ENCODE data around the gene WDR64.

WDR64 gene

GRCh38 chr1:241810769-241811405 is 158.8 kb downstream of the WDR64 start:
- H3K9ac ChIP-seq (ENCODE audit: low read length in 5 of 5): no peak overlapping the region
- no peaks in the 10 kb centered on the region for H3K36me3 ChIP-seq (ENCODE audit: control insufficient read depth in 5 of 5, insufficient read depth in 5 of 5, low read length in 5 of 5)
- H3K9me3 ChIP-seq (ENCODE audit: control insufficient read depth in 5 of 5, low read length in 5 of 5): no peaks in the 10 kb centered on the region
- no peak overlapping the region for H3K27ac ChIP-seq (ENCODE audit: low read depth, low read length)
- no peaks in the 10 kb centered on the region for H3K4me1 ChIP-seq (ENCODE audit: control insufficient read depth in 5 of 5, insufficient read depth in 5 of 5, low read length in 5 of 5)
- H3K4me3 ChIP-seq (ENCODE audit: low read depth in 1 of 5, low read length in 5 of 5): no peak overlapping the region
- H3K27me3 ChIP-seq (ENCODE audit: control insufficient read depth in 5 of 5, insufficient read depth in 4 of 5, low read length in 5 of 5): no peaks in the 10 kb centered on the region

- Histone ChIP-seq H3K4me3 (ENCODE audit: low read depth in 1 of 5, low read length in 5 of 5) (no peak overlapping the region), H3K36me3 (ENCODE audit: control insufficient read depth in 5 of 5, insufficient read depth in 5 of 5, low read length in 5 of 5) (no peaks in the 10 kb centered on the region), H3K27ac (ENCODE audit: low read depth, low read length) (no peak overlapping the region), H3K27me3 (ENCODE audit: control insufficient read depth in 5 of 5, insufficient read depth in 4 of 5, low read length in 5 of 5) (no peaks in the 10 kb centered on the region), H3K9ac (ENCODE audit: low read length in 5 of 5) (no peak overlapping the region), H3K9me3 (ENCODE audit: control insufficient read depth in 5 of 5, low read length in 5 of 5) (no peaks in the 10 kb centered on the region), H3K4me1 (ENCODE audit: control insufficient read depth in 5 of 5, insufficient read depth in 5 of 5, low read length in 5 of 5) (no peaks in the 10 kb centered on the region)
These were observed 161.8 kb downstream of the WDR64 start for GRCh38 chr1:241813768-241814320.

- H3K4me3 ChIP-seq (ENCODE audit: low read depth in 1 of 5, low read length in 5 of 5): no peak overlapping the region
- no peaks in the 10 kb centered on the region for H3K4me1 ChIP-seq (ENCODE audit: control insufficient read depth in 5 of 5, insufficient read depth in 5 of 5, low read length in 5 of 5)
- no peak overlapping the region for H3K27ac ChIP-seq (ENCODE audit: low read depth, low read length)
- H3K9ac ChIP-seq (ENCODE audit: low read length in 5 of 5): no peak overlapping the region
- H3K36me3 ChIP-seq (ENCODE audit: control insufficient read depth in 5 of 5, insufficient read depth in 5 of 5, low read length in 5 of 5): no peaks in the 10 kb centered on the region
- H3K9me3 ChIP-seq (ENCODE audit: control insufficient read depth in 5 of 5, low read length in 5 of 5): no peaks in the 10 kb centered on the region
- H3K27me3 ChIP-seq (ENCODE audit: control insufficient read depth in 5 of 5, insufficient read depth in 4 of 5, low read length in 5 of 5): no peaks in the 10 kb centered on the region
These were observed 163.9 kb downstream of the WDR64 start for GRCh38 chr1:241816008-241816407.

- no peak overlapping the region for H3K9ac ChIP-seq (ENCODE audit: low read length in 5 of 5)
- H3K4me1 ChIP-seq (ENCODE audit: control insufficient read depth in 5 of 5, insufficient read depth in 5 of 5, low read length in 5 of 5): no peaks in the 10 kb centered on the region
- no peak overlapping the region for H3K27ac ChIP-seq (ENCODE audit: low read depth, low read length)
- H3K36me3 ChIP-seq (ENCODE audit: control insufficient read depth in 5 of 5, insufficient read depth in 5 of 5, low read length in 5 of 5): no peaks in the 10 kb centered on the region
- no peaks in the 10 kb centered on the region for H3K9me3 ChIP-seq (ENCODE audit: control insufficient read depth in 5 of 5, low read length in 5 of 5)
- no peaks in the 10 kb centered on the region for H3K27me3 ChIP-seq (ENCODE audit: control insufficient read depth in 5 of 5, insufficient read depth in 4 of 5, low read length in 5 of 5)
- no peak overlapping the region for H3K4me3 ChIP-seq (ENCODE audit: low read depth in 1 of 5, low read length in 5 of 5)
These were observed 165.3 kb downstream of the WDR64 start for GRCh38 chr1:241817331-241817792.

- Histone ChIP-seq H3K4me3 (ENCODE audit: low read depth in 1 of 5, low read length in 5 of 5) (no peak overlapping the region), H3K9ac (ENCODE audit: low read length in 5 of 5) (no peak overlapping the region)
These were observed 166.0 kb downstream of the WDR64 start for GRCh38 chr1:241817956-241818612.

GRCh38 chr1:241819340-241819866 is 167.3 kb downstream of the WDR64 start:
- Histone ChIP-seq H3K27me3 (ENCODE audit: control insufficient read depth in 5 of 5, insufficient read depth in 4 of 5, low read length in 5 of 5) (no peaks in the 10 kb centered on the region), H3K9ac (ENCODE audit: low read length in 5 of 5) (no peak overlapping the region), H3K27ac (ENCODE audit: low read depth, low read length) (no peak overlapping the region), H3K9me3 (ENCODE audit: control insufficient read depth in 5 of 5, low read length in 5 of 5) (no peaks in the 10 kb centered on the region), H3K36me3 (ENCODE audit: control insufficient read depth in 5 of 5, insufficient read depth in 5 of 5, low read length in 5 of 5) (no peaks in the 10 kb centered on the region), H3K4me3 (ENCODE audit: low read depth in 1 of 5, low read length in 5 of 5) (no peak overlapping the region), H3K4me1 (ENCODE audit: control insufficient read depth in 5 of 5, insufficient read depth in 5 of 5, low read length in 5 of 5) (no peaks in the 10 kb centered on the region)

More at GRCh38 chr1:241817956-241818612, 166.0 kb downstream of the WDR64 start:
- Histone ChIP-seq H3K9me3 (ENCODE audit: control insufficient read depth in 5 of 5, low read length in 5 of 5) (no peaks in the 10 kb centered on the region), H3K4me1 (ENCODE audit: control insufficient read depth in 5 of 5, insufficient read depth in 5 of 5, low read length in 5 of 5) (no peaks in the 10 kb centered on the region), H3K27me3 (ENCODE audit: control insufficient read depth in 5 of 5, insufficient read depth in 4 of 5, low read length in 5 of 5) (no peaks in the 10 kb centered on the region), H3K27ac (ENCODE audit: low read depth, low read length) (no peak overlapping the region), H3K36me3 (ENCODE audit: control insufficient read depth in 5 of 5, insufficient read depth in 5 of 5, low read length in 5 of 5) (no peaks in the 10 kb centered on the region)

- Histone ChIP-seq H3K4me3 (ENCODE audit: low read depth in 1 of 5, low read length in 5 of 5) (no peak overlapping the region), H3K36me3 (ENCODE audit: control insufficient read depth in 5 of 5, insufficient read depth in 5 of 5, low read length in 5 of 5) (no peaks in the 10 kb centered on the region), H3K9me3 (ENCODE audit: control insufficient read depth in 5 of 5, low read length in 5 of 5) (no peaks in the 10 kb centered on the region), H3K27ac (ENCODE audit: low read depth, low read length) (no peak overlapping the region), H3K27me3 (ENCODE audit: control insufficient read depth in 5 of 5, insufficient read depth in 4 of 5, low read length in 5 of 5) (no peaks in the 10 kb centered on the region), H3K4me1 (ENCODE audit: control insufficient read depth in 5 of 5, insufficient read depth in 5 of 5, low read length in 5 of 5) (peaks cover 0 to 3% (median 0%) of the 10 kb centered on the region in 5 donors), H3K9ac (ENCODE audit: low read length in 5 of 5) (no peak overlapping the region)
These were observed 169.3 kb downstream of the WDR64 start for GRCh38 chr1:241821363-241821762.

- H3K27me3 ChIP-seq (ENCODE audit: control insufficient read depth in 5 of 5, insufficient read depth in 4 of 5, low read length in 5 of 5): no peaks in the 10 kb centered on the region
- H3K4me3 ChIP-seq (ENCODE audit: low read depth in 1 of 5, low read length in 5 of 5): no peak overlapping the region
- H3K27ac ChIP-seq (ENCODE audit: low read depth, low read length): no peak overlapping the region
- no peaks in the 10 kb centered on the region for H3K36me3 ChIP-seq (ENCODE audit: control insufficient read depth in 5 of 5, insufficient read depth in 5 of 5, low read length in 5 of 5)
- no peak overlapping the region for H3K9ac ChIP-seq (ENCODE audit: low read length in 5 of 5)
- H3K4me1 ChIP-seq (ENCODE audit: control insufficient read depth in 5 of 5, insufficient read depth in 5 of 5, low read length in 5 of 5): peaks cover 0 to 3% (median 0%) of the 10 kb centered on the region in 5 donors
- no peaks in the 10 kb centered on the region for H3K9me3 ChIP-seq (ENCODE audit: control insufficient read depth in 5 of 5, low read length in 5 of 5)
These were observed 170.8 kb downstream of the WDR64 start for GRCh38 chr1:241822846-241823245.

GRCh38 chr1:241823925-241824324 is 171.8 kb downstream of the WDR64 start:
- Histone ChIP-seq H3K4me3 (ENCODE audit: low read depth in 1 of 5, low read length in 5 of 5) (no peak overlapping the region), H3K9ac (ENCODE audit: low read length in 5 of 5) (no peak overlapping the region), H3K36me3 (ENCODE audit: control insufficient read depth in 5 of 5, insufficient read depth in 5 of 5, low read length in 5 of 5) (no peaks in the 10 kb centered on the region)

GRCh38 chr1:241825581-241825980 is 173.5 kb downstream of the WDR64 start:
- Histone ChIP-seq H3K9ac (ENCODE audit: low read length in 5 of 5) (no peak overlapping the region), H3K4me3 (ENCODE audit: low read depth in 1 of 5, low read length in 5 of 5) (no peak overlapping the region), H3K9me3 (ENCODE audit: control insufficient read depth in 5 of 5, low read length in 5 of 5) (no peaks in the 10 kb centered on the region), H3K36me3 (ENCODE audit: control insufficient read depth in 5 of 5, insufficient read depth in 5 of 5, low read length in 5 of 5) (no peaks in the 10 kb centered on the region), H3K27ac (ENCODE audit: low read depth, low read length) (no peak overlapping the region), H3K4me1 (ENCODE audit: control insufficient read depth in 5 of 5, insufficient read depth in 5 of 5, low read length in 5 of 5) (peaks cover 0 to 3% (median 0%) of the 10 kb centered on the region in 5 donors), H3K27me3 (ENCODE audit: control insufficient read depth in 5 of 5, insufficient read depth in 4 of 5, low read length in 5 of 5) (no peaks in the 10 kb centered on the region)

More at GRCh38 chr1:241823925-241824324, 171.8 kb downstream of the WDR64 start:
- no peaks in the 10 kb centered on the region for H3K9me3 ChIP-seq (ENCODE audit: control insufficient read depth in 5 of 5, low read length in 5 of 5)
- no peaks in the 10 kb centered on the region for H3K27me3 ChIP-seq (ENCODE audit: control insufficient read depth in 5 of 5, insufficient read depth in 4 of 5, low read length in 5 of 5)
- no peak overlapping the region for H3K27ac ChIP-seq (ENCODE audit: low read depth, low read length)
- peaks cover 0 to 3% (median 0%) of the 10 kb centered on the region in 5 donors for H3K4me1 ChIP-seq (ENCODE audit: control insufficient read depth in 5 of 5, insufficient read depth in 5 of 5, low read length in 5 of 5)
